Lower leg skin (tissue), 3 donors: ENCODE data around the gene AMIGO1.

Experiments used
- CTCF ChIP-seq, 3 donors: fragments of 450-650 bp; IDR thresholded peaks; one replicate each; pipeline ENCODE4 v1.5.1; 2016; ENCODE audit warnings: antibody characterized with exemption in 3 of 3, mild to moderate bottlenecking in 3 of 3, moderate library complexity in 2 of 3
- POLR2A ChIP-seq, 2 donors: fragments of 450-650 bp; IDR thresholded peaks; one replicate each; pipeline ENCODE4 v1.6.1; 2016 to 2017; ENCODE audit warnings: antibody characterized with exemption in 2 of 2, mild to moderate bottlenecking in 1 of 2, moderate library complexity in 1 of 2

GRCh38 chr1:109521002-109521951, 11.8 kb upstream of the AMIGO1 start:
- no peak for TF ChIP-seq POLR2A (IDR thresholded peaks at IDR 0.05)
- no peak for TF ChIP-seq CTCF (IDR thresholded peaks at IDR 0.05)
